Vagina (tissue), 2 donors: ENCODE measurements around the gene MRPL55. TPM values are rescaled to one million over a fixed set of nuclear protein-coding genes. Genes with fewer than 3 reads are reported as not detected.

ENCODE experiments used
- DNase-seq, 2 donors: peaks; one replicate each; pipeline ENCODE4 v3.0.0-alpha.2; 2017; ENCODE audit errors: extremely low spot score in 2 of 2
- H3K27ac ChIP-seq: fragments of 200-600 bp; sonication (generic); one replicate; pipeline ENCODE4 v1.5.1; 2019
- H3K27me3 ChIP-seq: fragments of 200-600 bp; sonication (generic); one replicate; pipeline ENCODE4 v1.5.1; 2019
- H3K36me3 ChIP-seq, 2 donors: fragments of 200-600 bp; sonication (generic); one replicate each; pipeline ENCODE4 v1.5.1; 2017 to 2019
- H3K4me1 ChIP-seq: fragments of 200-600 bp; sonication (generic); one replicate; pipeline ENCODE4 v1.5.1; 2019
- H3K4me3 ChIP-seq, 2 donors: fragments of 200-600 bp; sonication (generic); 1 replicate in 1 of 2; 2 replicates in 1 of 2; pipeline ENCODE4 v1.5.1; 2016 to 2019
- H3K9me3 ChIP-seq: fragments of 200-600 bp; sonication (generic); one replicate; pipeline ENCODE4 v1.5.1; 2019
- POLR2A ChIP-seq, 2 donors: fragments of 450-650 bp; IDR thresholded peaks; one replicate each; pipeline ENCODE4 v1.6.1; 2017; ENCODE audit warnings: antibody characterized with exemption in 2 of 2, mild to moderate bottlenecking in 2 of 2, moderate library complexity in 2 of 2
- POLR2AphosphoS5 ChIP-seq, 2 donors: sonication (generic); formaldehyde crosslinking; IDR thresholded peaks; one replicate each; pipeline ENCODE4 v1.9.0; 2017; ENCODE audit warnings: antibody characterized with exemption in 2 of 2, mild to moderate bottlenecking in 2 of 2, low read depth in 1 of 2; ENCODE audit not compliant: insufficient read depth in 1 of 2
- intact Hi-C: fragments of 100-400 bp; cut with DNase I; formaldehyde crosslinking; loops from one replicate; pipeline ENCODE4 v1.15.1; 2023
- total RNA-seq: library from RNA; depleted of rRNA; stranded (reverse); fragments of >200 nt; gene quantifications from one replicate; pipeline ENCODE4 v1.2.3, GENCODE V29; 2016
- TF ChIP-seq, protein P1 (sequence below), 3 experiments: fragments of 450-650 bp in 2 of 3; fragments of 200-600 bp in 1 of 3; sonication (generic) in 1 of 3; IDR thresholded peaks; one replicate each; pipeline ENCODE4 v1.5.1; 2017 to 2019; ENCODE audit warnings: antibody characterized with exemption in 3 of 3, mild to moderate bottlenecking in 2 of 3, moderate library complexity in 2 of 3

MRPL55 gene
- total RNA-seq, 1 donor from 2014 or later, result 73.7 TPM

- peak overlapping the region; percentile 89 for H3K27ac ChIP-seq
- TF ChIP-seq, protein P1, sequence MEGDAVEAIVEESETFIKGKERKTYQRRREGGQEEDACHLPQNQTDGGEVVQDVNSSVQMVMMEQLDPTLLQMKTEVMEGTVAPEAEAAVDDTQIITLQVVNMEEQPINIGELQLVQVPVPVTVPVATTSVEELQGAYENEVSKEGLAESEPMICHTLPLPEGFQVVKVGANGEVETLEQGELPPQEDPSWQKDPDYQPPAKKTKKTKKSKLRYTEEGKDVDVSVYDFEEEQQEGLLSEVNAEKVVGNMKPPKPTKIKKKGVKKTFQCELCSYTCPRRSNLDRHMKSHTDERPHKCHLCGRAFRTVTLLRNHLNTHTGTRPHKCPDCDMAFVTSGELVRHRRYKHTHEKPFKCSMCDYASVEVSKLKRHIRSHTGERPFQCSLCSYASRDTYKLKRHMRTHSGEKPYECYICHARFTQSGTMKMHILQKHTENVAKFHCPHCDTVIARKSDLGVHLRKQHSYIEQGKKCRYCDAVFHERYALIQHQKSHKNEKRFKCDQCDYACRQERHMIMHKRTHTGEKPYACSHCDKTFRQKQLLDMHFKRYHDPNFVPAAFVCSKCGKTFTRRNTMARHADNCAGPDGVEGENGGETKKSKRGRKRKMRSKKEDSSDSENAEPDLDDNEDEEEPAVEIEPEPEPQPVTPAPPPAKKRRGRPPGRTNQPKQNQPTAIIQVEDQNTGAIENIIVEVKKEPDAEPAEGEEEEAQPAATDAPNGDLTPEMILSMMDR (IDR thresholded peaks at IDR 0.05), result no peak
- TF ChIP-seq POLR2A (IDR thresholded peaks at IDR 0.05) (no peak), POLR2AphosphoS5 (IDR thresholded peaks at IDR 0.05; ENCODE audit: insufficient read depth in 1 of 2, low read depth in 1 of 2) (no peak)
Observed at GRCh38 chr1:228147768-228148167, 38.7 kb upstream of the MRPL55 start.

GRCh38 chr1:228147151-228147693 lies 38.1 kb upstream of the MRPL55 start:
- Histone ChIP-seq H3K9me3 (no peaks in the 10 kb centered on the region), H3K4me3 (no peak overlapping the region), H3K27ac (no peak overlapping the region), H3K27me3 (no peaks in the 10 kb centered on the region), H3K36me3 (peaks cover 0 to 16% of the 10 kb centered on the region in 2 donors), H3K4me1 (peaks cover 91% of the 10 kb centered on the region)
- TF ChIP-seq, protein P1 (IDR thresholded peaks at IDR 0.05), result no peak
- TF ChIP-seq POLR2AphosphoS5 (IDR thresholded peaks at IDR 0.05; ENCODE audit: insufficient read depth in 1 of 2, low read depth in 1 of 2) (no peak), POLR2A (IDR thresholded peaks at IDR 0.05) (no peak)
- no peak for DNase-seq
- intact Hi-C loops, result no loop called here

More at GRCh38 chr1:228147768-228148167, 38.7 kb upstream of the MRPL55 start:
- peaks cover 85% of the 10 kb centered on the region for H3K4me1 ChIP-seq
- peaks cover 0 to 16% of the 10 kb centered on the region in 2 donors for H3K36me3 ChIP-seq
- H3K4me3 ChIP-seq, result no peak overlapping the region
- no peaks in the 10 kb centered on the region for H3K27me3 ChIP-seq
- H3K9me3 ChIP-seq, result no peaks in the 10 kb centered on the region
- intact Hi-C loops, result no loop called here
- no peak for DNase-seq

DNA sequence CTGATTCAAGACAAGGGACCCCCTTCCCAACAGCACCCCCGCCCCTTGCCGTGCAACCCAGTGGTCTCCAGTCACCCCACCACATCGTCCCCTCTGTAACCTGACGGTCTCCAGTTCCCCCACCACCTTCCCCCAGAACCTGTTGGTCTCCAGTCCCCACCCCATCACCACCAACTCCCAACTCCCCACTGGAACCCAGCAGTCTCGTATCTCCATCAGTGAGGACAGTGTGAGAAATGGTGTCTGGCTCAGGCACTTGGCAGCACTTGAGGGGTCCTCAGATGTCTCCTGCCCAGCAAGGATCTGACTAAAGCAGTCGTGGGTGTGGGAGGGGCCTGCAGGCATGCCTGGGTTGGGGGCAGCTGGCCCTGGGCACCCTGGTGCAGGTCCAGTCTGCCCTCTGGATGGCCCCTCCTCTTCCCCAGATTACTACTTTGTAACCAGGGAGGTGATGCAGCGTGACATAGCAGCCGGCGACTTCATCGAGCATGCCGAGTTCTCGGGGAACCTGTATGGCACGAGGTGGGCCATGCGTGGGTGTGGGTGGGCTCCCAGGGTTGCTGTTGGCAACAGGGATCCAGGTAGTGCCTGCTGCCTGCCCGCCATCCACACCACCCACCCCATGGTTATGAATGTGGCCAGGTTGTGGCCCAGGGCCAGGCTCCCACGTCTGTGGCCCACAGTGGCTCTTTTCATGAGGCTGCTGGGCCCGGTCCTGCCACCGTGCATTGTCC lies 37.5 kb upstream of the MRPL55 start:
- H3K4me3 ChIP-seq, result no peak overlapping the region
- TF ChIP-seq, protein P1 (IDR thresholded peaks at IDR 0.05), result no peak
- no peak for TF ChIP-seq POLR2AphosphoS5 (IDR thresholded peaks at IDR 0.05; ENCODE audit: insufficient read depth in 1 of 2, low read depth in 1 of 2)
- TF ChIP-seq POLR2A (IDR thresholded peaks at IDR 0.05), result no peak
- peaks cover 0 to 16% of the 10 kb centered on the region in 2 donors for H3K36me3 ChIP-seq
- H3K9me3 ChIP-seq, result no peaks in the 10 kb centered on the region
- no peaks in the 10 kb centered on the region for H3K27me3 ChIP-seq
- DNase-seq, result no peak
- H3K4me1 ChIP-seq, result peaks cover 93% of the 10 kb centered on the region
- intact Hi-C loops, result no loop called here
- no peak overlapping the region for H3K27ac ChIP-seq

DNA sequence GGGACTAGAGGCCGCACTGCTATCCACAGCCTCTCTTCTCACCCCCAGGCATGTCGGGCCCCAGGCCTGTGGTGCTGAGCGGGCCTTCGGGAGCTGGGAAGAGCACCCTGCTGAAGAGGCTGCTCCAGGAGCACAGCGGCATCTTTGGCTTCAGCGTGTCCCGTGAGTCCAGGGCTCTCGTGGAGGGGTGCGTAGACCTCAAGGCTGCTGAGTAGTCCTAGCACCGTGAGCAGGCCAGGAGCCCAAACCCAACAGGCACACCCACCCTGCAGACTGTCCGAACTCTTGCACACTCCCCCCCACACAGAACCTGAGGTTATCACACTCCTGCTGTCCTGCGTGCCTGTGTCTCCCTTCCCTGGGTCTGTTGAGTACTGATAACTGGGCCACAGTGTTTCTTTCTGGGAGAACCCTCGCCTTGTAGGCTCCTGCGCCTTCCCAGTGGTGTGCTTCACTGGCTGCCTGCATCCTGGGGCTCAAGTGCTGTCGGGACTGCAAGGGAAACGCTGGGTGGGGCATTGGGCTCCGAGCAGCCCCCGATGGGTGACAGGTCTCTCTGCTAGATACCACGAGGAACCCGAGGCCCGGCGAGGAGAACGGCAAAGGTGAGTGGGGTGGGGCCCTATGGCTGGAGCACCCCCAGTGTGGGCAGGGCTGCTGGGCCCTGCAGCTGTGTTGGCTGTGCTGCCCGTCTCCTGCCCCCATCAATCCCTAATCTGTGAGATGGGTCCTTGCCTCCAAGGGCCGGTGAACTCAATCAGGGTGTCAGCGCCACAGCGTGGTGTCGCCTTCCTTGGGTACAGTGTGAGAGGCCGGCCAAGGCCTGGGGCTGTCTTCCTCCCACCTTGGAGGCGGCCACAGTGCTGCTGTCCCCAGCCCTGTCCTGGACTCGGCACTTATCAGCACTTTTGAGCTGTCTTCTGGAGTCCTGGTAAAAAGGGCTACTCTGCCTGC lies 36.6 kb upstream of the MRPL55 start:
- DNase-seq, result no peak
- Histone ChIP-seq H3K27ac (no peak overlapping the region), H3K4me1 (peaks cover 93% of the 10 kb centered on the region), H3K27me3 (no peaks in the 10 kb centered on the region), H3K9me3 (no peaks in the 10 kb centered on the region), H3K4me3 (no peak overlapping the region), H3K36me3 (peaks cover 0 to 16% of the 10 kb centered on the region in 2 donors)
- TF ChIP-seq, protein P1 (IDR thresholded peaks at IDR 0.05), result no peak
- TF ChIP-seq POLR2AphosphoS5 (IDR thresholded peaks at IDR 0.05; ENCODE audit: insufficient read depth in 1 of 2, low read depth in 1 of 2) (no peak), POLR2A (IDR thresholded peaks at IDR 0.05) (no peak)
- intact Hi-C loops, result no loop called here
